ENCODE data around the gene TMEM141. TPM values are rescaled to one million over a fixed set of nuclear protein-coding genes. Genes with fewer than 3 reads are reported as not detected.
"Not testable (repeated sequence)": the region's sequence is repeated elsewhere in the genome, so short reads cannot be mapped to it uniquely, and the experiment has no call there.

Gene TMEM141
- total and polyA plus RNA-seq, 11 donors: 45.6 to 122 (median 66.9) TPM

GRCh38 chr9:136782452-136782851 is 8.7 kb upstream of the TMEM141 start:
- intact Hi-C loops (cut with DNase I): loop anchor here in 3 of 10 donors (10.0 kb wide), 3 partner anchors 282 to 452 kb away; partner anchors contain the start of genes CYSRT1 (in 1 of the 3), RNF208 (in 1 of the 3), RNF224 (in 1 of the 3) and SLC34A3 (in 1 of the 3)
- ATAC-seq (no peak), DNase-seq (no peak)
- Histone ChIP-seq H3K9me3 (no peaks in the 10 kb centered on the region), H3K27ac (no peak overlapping the region), H3K27me3 (no peaks in the 10 kb centered on the region), H3K4me3 (no peak overlapping the region), H3K36me3 (no peaks in the 10 kb centered on the region), H3K4me1 (peaks cover 0 to 1% (median 0%) of the 10 kb centered on the region in 12 donors)
- 96 to 97% (median 96%) methylated on average over 3 of the region's 3 CpGs for WGBS, 4 donors
- TF ChIP-seq POLR2A (IDR thresholded peaks at IDR 0.05): no peak
- no peak for TF ChIP-seq CTCF (IDR thresholded peaks at IDR 0.05)

- Histone ChIP-seq H3K4me3 (no peak overlapping the region), H3K4me1 (peaks cover 0 to 14% (median 0%) of the 10 kb centered on the region in 12 donors), H3K9me3 (no peaks in the 10 kb centered on the region), H3K27me3 (no peaks in the 10 kb centered on the region), H3K27ac (no peak overlapping the region), H3K36me3 (no peaks in the 10 kb centered on the region)
- TF ChIP-seq POLR2A (IDR thresholded peaks at IDR 0.05): no peak
- peak in 11 of 12 donors; percentile 25 to 59 (median 45) for TF ChIP-seq CTCF (IDR thresholded peaks at IDR 0.05)
- intact Hi-C loops (cut with DNase I): loop anchor here in 3 of 10 donors (10.0 kb wide), 3 partner anchors 280 to 450 kb away; partner anchors contain the start of genes CYSRT1 (in 1 of the 3), RNF208 (in 1 of the 3), RNF224 (in 1 of the 3) and SLC34A3 (in 1 of the 3)
- no peak for ATAC-seq
- DNase-seq: no peak
- WGBS, 4 donors: 56 to 65% (median 60%) methylated on average over 9 of the region's 9 CpGs
Measured at GRCh38 chr9:136784249-136784996, 6.7 kb upstream of the TMEM141 start.

- Histone ChIP-seq H3K4me3 (no peak overlapping the region), H3K27ac (no peak overlapping the region), H3K27me3 (no peaks in the 10 kb centered on the region), H3K4me1 (peaks cover 0 to 16% (median 2%) of the 10 kb centered on the region in 12 donors), H3K9me3 (no peaks in the 10 kb centered on the region), H3K36me3 (no peaks in the 10 kb centered on the region)
- ATAC-seq: no peak
- 77 to 87% (median 83%) methylated on average over 6 of the region's 6 CpGs for WGBS, 4 donors
- DNase-seq: no peak
- TF ChIP-seq CTCF (IDR thresholded peaks at IDR 0.05) (no peak), POLR2A (IDR thresholded peaks at IDR 0.05) (no peak)
- intact Hi-C loops (cut with DNase I): loop anchor here in 4 of 10 donors (5.0 to 10.0 kb wide), 5 partner anchors 280 to 450 kb away; partner anchors contain the start of genes CYSRT1 (in 2 of the 4), RNF224 (in 2 of the 4), RNF208 (in 1 of the 4) and SLC34A3 (in 1 of the 4)
Measured at GRCh38 chr9:136784997-136785361, 6.2 kb upstream of the TMEM141 start.

- WGBS, 4 donors: 86 to 92% (median 89%) methylated on average over 18 to 23 of the region's 23 CpGs
- not testable (repeated sequence) for H3K27me3 ChIP-seq, ATAC-seq, H3K36me3 ChIP-seq, DNase-seq, H3K4me3 ChIP-seq, H3K9me3 ChIP-seq, H3K27ac ChIP-seq
- H3K4me1 ChIP-seq: peaks cover 0 to 23% (median 9%) of the 10 kb centered on the region in 12 donors
- intact Hi-C loops (cut with DNase I): loop anchor here in 8 of 10 donors (2.0 to 10.0 kb wide), 6 partner anchors 249 to 449 kb away; partner anchors contain the start of genes CYSRT1 (in 2 of the 8), RNF224 (in 2 of the 8), RNF208 (in 1 of the 8) and SLC34A3 (in 1 of the 8)
Measured at GRCh38 chr9:136785565-136786355, 5.4 kb upstream of the TMEM141 start.

Data from heart left ventricle (tissue), 16 donors.